HG02884 (cell line): Measurements from ENCODE around the gene STRN3.
"Not testable (repeated sequence)": the region's sequence is repeated elsewhere in the genome, so short reads cannot be mapped to it uniquely, and the experiment has no call there.

ENCODE experiments used
- ATAC-seq: cut with Tn5 transposase; IDR thresholded peaks from one replicate; pipeline ENCODE4 v1.9.1; 2021; ENCODE audit warnings: mild to moderate bottlenecking, moderate library complexity; ENCODE audit not compliant: unreplicated experiment

The STRN3 gene

DNA sequence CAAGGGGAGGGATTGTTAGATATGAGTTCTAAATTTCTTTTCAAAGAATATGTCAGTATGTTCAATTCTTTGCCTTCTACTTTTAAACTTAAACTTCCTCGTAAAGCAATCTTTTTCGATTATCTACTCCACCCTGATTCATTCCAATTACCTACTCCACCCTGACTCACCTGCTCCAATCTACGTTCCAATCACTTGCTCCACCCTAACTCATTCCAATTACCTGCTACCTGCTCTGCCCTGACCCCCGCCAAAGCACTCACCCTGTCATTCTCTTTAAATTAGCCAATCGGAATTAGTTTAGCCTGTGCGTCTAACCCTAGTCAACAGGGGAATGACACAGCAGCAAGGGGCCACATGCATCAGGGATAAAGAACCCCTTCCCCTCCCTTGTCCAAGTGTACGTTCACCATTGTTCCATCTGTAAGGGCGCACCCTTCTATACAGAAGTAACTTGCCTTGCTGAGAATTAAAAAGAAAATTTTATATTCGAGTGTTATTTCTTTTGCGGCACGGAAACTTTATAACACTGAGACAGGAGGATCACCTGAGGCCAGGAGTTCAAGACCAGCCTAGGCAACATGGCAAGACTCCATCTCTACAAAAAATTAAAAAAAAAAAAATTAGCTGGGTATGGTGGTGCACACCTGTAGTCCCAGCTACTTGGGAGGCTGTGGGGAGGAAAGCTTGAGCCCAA, 54.0 kb downstream of the STRN3 start:
- ATAC-seq: not testable (repeated sequence)

DNA sequence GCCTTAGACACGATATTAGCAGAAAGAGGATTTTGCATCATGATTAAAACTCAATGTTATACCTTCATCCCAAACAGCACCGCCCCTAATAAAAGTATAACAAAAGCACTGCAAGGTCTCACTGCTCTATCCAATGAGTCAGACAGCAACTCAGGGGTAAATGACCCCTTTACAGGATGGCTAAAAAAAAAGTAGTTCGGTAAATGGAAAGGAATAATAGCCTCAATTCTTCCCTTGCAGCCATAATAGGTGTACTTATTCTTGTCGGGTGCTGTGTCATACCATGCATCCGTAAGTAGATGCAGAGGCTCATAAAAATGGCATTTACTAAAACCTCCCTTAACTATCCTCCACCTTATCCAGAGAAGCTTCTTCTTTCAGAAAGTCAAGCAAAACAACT, 54.6 kb downstream of the STRN3 start:
- no peak for ATAC-seq

DNA sequence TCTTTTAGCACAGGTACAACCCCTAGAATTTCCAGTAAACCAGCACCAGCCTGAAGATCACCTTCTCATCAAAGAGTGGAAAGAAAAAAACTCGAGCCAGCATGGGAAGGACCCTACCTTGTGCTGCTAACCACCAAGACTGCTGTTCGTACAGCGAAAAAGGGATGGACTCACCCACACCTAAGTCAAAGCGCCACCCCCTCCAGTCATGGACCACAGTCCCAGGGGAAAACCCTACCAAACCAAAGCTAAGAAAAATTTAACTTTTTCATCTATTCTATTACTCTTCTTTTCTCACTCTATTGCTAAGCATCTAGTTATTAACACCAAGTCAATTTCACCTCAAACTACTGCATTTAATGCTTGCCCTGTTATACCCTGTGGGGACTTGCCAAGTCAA, 56.4 kb downstream of the STRN3 start:
- not testable (repeated sequence) for ATAC-seq

DNA sequence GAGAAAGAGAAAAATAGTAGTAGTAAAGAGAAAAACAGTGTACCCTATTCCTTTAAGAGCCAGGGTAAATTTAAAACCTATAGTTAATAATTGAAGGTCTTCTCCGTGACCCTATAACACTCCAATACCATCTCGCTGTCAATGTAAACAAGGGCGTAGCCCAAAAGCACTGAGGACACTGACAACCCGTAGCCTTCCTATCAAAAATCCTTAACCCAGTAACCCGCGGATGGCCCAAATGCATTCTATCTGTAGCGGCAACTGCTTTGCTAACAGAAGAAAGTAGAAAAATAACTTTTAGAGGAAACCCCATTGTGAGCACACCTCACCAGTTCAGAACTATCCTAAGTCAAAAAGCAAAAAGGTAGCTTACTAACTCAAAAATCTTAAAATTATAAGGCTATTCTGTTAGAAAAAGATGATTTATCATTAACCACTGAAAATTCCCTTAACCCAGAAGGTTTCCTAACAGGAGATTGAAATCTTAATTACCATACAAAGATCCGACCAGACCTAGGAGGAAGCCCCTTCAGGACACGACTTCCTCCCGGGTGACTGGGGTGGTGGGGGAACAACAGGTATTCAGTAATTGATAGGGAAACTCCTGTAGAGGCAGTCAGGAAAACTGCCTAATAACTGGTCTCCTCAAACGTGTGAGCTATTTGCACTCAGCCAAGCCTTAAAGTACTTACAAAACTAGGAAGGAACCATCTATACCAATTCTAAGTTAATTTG, 58.6 kb downstream of the STRN3 start:
- ATAC-seq: not testable (repeated sequence)

DNA sequence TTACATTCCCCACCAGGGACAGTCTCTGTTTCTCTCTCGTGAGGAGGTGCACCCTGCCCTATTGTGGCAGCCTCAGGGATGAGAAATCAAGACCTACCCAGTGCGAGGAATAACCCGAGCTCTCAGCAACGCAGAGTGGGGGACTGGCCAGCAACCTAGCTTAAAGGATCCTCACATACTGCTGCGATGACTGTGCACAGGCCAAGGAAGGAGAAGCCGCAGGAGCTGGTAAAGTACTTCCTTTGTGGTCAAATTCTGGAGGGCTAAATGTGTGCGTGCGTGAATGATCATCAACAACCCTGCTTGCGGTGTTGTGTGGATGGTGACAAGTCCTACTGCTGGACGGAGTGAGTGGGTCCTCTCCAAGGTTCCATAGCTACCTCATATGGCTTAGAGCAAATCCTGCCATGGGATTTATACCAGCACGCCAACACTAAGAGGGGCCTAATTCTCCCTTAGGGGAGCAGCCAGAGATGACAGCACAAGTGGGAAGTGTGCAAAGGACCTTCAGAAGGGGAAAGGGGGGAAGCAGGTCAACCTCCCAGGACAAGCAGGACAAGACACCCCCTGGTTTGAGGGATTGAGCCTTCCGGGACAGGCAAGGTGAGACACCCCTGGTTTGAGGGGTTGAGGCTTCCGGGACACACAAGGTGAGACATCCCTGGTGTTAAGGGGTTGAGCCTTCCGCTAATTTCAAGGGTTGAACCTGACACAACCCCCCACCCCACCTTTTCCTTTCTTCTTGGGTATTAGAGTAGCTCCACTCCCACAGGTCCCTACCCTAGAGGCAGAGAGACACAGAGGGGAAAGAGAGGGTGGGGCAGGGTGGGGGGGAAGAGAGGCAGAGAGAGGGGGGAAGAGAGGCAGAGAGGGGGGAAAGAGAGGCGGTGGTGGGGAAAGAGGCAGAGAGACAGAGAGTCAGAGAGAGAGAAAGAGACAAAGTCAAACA, 59.5 kb downstream of the STRN3 start:
- no peak for ATAC-seq

DNA sequence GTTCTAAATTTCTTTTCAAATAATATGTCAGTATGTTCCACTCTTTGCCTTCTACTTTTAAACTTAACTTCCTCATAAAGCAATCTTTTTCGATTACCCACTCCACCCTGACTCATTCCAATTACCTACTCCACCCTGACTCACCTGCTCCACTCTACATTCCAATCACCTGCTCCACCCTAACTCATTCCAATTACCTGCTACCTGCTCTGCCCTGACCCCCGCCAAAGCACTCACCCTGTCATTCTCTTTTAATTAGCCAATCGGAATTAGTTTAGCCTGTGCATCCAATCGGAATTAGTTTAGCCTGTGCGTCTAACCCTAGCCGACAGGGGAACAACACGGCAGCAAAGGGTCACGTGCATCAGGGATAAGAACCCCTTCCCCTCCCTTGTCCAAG, 60.3 kb downstream of the STRN3 start:
- ATAC-seq: not testable (repeated sequence)

DNA sequence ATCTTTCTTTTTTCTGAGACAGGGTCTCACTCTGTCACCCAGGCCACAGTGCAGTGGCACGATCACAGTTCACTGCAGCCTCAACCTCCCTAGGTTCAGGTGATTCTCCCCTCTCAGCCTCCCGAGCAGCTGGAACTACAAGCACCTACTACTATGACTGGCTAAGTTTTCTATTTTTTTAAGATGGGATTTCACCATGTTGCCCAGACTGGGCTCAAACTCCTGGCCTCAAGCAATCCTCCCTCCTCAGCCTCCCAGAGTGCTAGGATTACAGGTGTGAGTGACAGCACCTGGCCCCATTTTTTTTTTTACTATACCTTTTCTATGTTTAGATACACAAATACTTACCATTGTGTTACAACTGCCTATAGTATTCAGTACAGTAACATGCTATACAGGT, 63.6 kb downstream of the STRN3 start:
- not testable (repeated sequence) for ATAC-seq

DNA sequence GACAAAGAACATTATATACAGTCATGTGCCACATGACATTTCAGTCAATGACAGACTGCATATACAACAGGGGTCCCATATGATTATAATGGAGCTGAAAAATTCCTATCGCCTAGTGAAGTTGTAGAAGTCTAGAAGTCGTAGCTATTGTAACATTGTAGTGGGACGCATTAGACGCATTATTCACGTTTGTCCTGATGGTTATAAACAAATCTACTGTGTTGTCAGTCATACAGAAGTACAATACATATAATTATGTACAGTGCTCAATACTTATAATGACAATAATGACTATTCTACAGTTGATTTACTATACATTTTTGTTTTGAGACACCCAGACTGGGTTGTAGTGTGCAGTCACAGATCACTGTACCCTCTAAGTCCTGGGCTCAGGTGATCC, 64.8 kb downstream of the STRN3 start:
- no peak for ATAC-seq

DNA sequence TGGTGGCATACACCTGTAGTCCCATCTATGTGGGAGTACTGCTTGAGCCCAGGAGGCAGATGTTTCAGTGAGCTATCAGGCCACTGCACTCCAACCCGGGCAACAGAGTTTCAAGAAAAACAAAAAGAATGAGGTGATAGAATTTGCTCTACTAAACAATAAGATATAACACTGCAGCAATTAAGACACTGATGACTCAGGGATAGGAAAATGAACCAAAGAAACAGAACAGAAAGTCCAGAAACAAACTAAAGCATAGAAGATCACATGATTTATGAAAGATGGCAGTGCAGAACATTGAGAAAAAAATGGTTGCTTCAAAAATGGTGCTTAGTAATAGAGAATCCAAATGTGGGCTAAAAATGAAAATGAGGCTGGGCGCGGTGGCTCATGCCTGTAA, 66.0 kb downstream of the STRN3 start:
- no peak for ATAC-seq

DNA sequence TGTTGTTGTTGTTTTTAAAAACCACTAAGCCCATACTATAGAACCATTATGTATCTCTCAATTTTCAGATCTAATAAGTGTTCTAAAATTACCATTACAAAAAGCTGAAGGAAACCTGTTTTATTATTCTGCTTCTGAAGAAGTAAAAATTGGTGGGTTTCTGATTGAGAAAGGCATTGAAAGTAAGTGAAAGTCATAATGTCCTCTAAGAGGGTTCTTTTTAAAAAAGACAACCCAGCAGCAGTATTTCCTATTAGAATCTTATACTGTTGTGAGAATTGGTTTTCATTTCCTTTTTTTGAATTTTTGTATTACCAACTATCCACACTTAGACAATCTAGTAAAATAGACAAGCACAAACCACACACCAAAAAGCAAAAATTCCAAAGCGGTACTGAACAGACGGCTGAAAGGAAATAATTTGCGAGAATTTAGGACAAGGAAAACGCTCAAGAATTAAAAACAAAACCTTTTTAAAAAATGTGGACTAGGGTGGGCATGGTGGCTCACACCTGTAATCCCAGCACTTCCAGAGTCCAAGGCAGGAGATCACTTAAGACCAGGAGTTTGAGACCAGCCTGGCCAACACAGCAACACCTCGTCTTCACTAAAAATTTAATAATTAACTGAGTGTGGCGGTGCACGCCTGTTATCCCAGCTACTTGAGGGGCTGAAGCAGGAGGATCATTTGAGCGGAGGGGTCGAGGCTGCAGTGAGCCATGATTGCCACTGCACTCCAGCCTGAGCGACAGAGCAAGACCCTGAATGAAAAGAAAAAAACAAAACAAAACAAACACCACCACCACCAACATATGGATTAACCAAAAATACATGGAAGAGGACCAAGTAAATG, 67.4 kb downstream of the STRN3 start:
- ATAC-seq: no peak

DNA sequence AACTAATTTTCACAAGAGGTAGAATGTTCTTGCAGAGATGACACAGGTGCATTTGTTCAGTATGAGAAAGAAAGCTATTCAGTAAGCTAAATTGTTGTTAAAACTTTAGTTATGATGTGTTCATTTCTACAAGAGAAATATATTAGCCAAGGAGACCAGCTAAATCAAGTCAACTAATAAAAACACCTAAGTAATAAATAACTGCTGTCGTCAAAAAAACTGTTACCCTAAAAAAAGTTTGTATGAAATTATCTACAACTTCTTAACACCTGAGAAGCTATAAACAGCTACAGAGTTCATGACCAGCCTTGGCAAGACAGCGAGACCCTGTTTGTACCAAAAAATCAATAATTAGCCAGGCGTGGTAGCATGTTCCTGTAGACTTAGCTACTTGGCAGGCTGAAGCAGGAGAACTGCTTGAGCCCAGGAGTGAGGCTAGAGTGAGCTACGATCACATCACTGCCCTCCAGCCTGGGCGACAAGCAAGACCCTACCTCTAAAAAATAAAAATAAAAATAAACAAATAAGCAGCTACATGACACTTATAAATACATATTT, 68.3 kb downstream of the STRN3 start:
- ATAC-seq: no peak

DNA sequence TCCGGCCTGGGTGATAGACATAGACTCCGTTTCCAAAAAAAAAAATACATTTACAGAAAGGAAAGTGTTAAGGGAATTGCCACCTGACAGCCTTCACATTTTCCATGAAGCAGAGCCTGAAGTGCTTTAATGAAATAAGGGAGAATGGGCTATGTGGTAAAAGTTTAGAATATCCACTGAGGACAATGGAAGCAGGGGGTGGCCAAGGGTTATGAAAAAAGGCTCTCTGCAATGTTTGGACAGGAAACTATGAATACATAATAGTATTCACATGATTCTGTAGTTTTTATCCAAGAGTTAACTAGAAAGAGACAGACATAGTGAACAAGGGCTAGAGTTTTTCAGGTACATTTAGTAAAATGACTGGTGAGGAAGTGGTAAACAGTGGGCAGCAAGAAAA, 76.5 kb downstream of the STRN3 start:
- ATAC-seq: no peak

DNA sequence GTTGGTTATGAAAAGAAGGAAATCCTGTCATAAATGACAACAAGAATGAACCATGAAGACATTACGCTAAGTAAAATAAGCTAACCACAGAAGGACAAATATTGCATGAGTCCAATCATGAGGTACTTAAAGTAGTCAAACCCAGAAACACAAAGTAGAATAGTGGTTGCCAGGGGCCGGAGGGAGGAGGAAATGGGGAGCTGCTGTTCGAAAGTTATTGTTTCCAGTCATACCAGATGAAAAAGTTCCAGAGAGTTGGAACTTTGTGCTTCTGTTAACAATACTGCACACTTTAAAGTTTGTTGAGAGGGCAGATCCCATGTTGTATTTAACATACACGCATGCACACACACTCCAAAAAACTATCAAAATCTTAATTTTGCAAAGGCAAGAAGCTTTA, 82.5 kb downstream of the STRN3 start:
- no peak for ATAC-seq

DNA sequence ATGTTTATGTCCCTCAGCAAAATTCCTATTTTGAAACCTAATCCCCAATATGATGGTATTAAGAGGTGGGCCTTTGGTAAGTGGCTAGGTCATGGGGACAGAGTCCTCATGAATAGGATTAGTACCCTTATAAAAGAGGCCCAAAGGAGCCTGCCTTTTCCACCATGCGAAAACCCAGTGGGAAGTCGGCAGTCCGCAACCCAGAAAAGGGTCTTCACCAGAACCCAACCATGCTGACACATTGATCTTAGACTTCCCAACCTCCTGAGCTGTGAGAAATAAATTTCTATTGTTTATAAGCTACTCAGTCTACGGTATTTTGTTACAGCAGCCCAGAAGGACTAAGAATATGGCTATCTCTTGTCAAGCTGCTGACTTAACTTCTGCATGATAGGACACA, 85.3 kb downstream of the STRN3 start:
- ATAC-seq: no peak

DNA sequence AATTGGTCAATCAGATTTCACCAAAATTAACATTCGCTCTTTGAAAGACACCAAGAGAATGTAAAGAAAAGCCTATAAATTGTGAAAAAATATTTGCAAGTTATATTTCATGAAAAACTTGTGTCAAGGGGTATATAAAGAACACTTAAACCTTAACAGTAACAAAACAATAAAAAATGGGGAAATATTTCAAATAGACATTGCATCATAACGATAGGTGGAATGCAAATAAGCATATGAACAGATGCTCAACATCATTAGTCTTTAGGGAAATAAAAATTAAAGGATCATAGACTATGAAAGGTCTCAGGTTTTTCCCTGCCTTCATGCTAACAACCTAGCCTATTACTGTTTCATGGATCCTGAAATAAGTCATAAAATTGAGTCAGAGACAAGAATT, 87.6 kb downstream of the STRN3 start:
- ATAC-seq: no peak

DNA sequence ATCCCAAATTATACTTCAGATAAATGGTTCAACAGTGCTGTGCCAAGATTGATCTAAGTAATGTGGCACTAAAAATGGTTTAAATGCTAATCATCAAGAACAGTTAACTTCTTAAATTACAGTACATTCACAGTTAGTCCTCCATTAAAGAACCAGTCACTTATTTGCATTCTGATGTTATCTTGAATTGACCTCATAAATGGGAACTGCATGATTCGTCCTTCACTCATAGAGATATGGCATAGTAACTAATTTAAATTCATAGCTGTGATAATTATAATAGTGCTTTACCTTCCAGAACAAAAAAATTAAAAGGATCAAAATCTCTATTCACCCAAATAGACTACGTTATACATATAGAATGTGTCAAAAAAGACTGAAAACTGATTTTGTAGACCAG, 90.7 kb downstream of the STRN3 start:
- no peak for ATAC-seq

DNA sequence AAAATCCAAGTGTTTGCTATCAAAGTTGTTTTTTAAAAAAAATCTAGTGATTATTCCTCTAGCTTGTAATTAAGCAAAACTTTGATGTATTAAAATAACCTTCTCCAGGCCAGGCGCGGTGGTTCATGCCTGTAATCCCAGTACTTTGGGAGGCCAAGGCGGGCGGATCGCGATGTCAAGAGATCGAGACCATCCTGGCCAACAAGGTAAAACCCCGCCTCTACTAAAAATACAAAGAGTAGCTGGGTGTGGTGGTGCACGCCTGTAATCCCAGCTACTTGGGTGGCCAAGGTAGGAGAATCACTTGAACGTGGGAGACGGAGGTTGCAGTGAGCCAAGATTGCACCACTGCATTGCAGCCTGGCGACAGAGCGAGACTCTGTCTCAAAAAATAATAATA, 92.2 kb downstream of the STRN3 start:
- ATAC-seq: not testable (repeated sequence)

DNA sequence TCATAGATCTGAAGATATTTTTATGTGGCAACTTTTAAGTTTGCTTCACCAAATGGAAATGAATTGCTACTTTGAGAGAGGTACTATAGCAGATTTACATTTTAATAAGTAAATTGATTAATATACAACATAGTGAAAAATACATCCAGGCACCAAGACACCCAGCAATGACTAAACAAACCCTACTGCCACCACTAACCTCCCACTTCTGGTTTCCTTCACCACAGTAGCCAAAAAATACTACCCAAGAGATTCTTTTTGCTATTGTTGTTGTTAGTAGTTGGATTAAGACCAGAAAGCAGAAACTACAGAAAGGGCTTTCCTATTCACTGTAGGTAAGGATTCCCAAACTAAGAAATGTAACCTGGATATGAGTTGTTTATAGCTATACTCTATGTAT, 97.7 kb downstream of the STRN3 start:
- ATAC-seq: no peak

DNA sequence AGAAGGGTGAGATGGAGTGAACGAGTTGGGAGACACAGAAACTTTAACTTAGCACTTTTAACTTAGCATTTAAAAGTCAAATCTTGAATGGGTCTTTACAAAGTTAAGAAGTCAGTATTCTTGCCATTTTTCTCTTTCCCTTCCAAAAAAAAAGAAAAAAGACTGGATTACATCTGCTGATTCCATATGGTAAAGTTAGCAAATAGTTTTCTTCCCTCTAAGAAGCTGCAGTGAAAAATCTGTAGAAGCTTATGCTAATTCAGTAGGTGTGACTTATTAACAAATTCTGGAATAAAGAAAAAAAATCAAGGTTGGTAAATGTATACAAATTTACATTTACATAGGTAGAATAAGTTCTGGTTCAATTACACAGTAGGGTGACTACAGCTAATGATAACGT, 100.9 kb downstream of the STRN3 start:
- ATAC-seq: no peak

DNA sequence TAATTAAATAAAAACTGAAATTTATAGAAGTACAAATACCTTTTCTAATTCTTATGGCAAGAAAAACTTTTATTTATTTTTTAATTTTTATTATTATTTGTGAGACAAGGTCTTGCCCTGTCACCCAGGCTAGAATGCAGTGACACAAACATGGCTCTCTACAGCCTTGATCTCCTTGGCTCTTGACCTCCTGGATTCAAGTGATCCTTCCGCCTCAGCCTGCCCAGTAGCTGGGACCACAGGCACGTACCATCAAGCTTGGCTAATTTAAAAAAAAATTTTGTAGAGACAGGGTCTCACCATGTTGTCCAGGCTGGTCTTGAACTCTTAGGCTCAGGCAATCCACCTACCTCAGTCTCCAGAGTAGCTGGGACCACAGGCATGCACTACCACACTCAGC, 104.4 kb downstream of the STRN3 start:
- no peak for ATAC-seq
